Right lobe of liver (tissue), 6 donors: ENCODE measurements around the gene SLC22A13. TPM values are rescaled to one million over a fixed set of nuclear protein-coding genes. Genes with fewer than 3 reads are reported as not detected.

Source experiments
- ATAC-seq, 4 donors: fragments of 200-7000 bp; cut with Tn5 transposase; one replicate each; pipeline ENCODE4 v1.9.1; 2020; ENCODE audit warnings: mild to moderate bottlenecking in 4 of 4, moderate library complexity in 4 of 4
- DNase-seq, 3 donors: peaks; one replicate each; pipeline ENCODE4 v3.0.0-alpha.2; 2020
- H3K27ac ChIP-seq, 3 donors: fragments of 200-600 bp; one replicate each; pipeline ENCODE4 v1.8.0; 2022
- H3K27me3 ChIP-seq, 2 donors: fragments of 200-600 bp; one replicate each; pipeline ENCODE4 v1.8.0; 2022
- H3K36me3 ChIP-seq, 4 donors: fragments of 200-600 bp; sonication (generic) in 1 of 4; one replicate each; pipeline versions ENCODE4 v1.5.1 to v1.8.0; 2017 to 2022; ENCODE audit warnings: control low read depth in 1 of 4
- H3K4me1 ChIP-seq, 4 donors: fragments of 200-600 bp; sonication (generic) in 1 of 4; one replicate each; pipeline versions ENCODE4 v1.5.1 to v1.8.0; 2017 to 2022; ENCODE audit warnings: control low read depth in 1 of 4
- H3K4me3 ChIP-seq, 3 donors: fragments of 200-600 bp; one replicate each; pipeline ENCODE4 v1.8.0; 2022
- H3K9me3 ChIP-seq, 4 donors: fragments of 200-600 bp; sonication (generic) in 1 of 4; one replicate each; pipeline versions ENCODE4 v1.5.1 to v1.8.0; 2017 to 2022; ENCODE audit warnings: control low read depth in 1 of 4
- CTCF ChIP-seq, 4 donors: fragments of 200-600 bp in 3 of 4; fragments of 450-650 bp in 1 of 4; IDR thresholded peaks; one replicate each; pipeline versions ENCODE4 v1.5.1 to v1.8.0; 2016 to 2022; ENCODE audit warnings: antibody characterized with exemption in 4 of 4, mild to moderate bottlenecking in 2 of 4
- POLR2A ChIP-seq: fragments of 450-650 bp; IDR thresholded peaks from one replicate; pipeline ENCODE4 v1.6.1; 2017; ENCODE audit warnings: antibody characterized with exemption, mild to moderate bottlenecking
- WGBS: methylation state at CpG from one replicate; pipeline ENCODE4 v1.1.6; 2018; ENCODE audit warnings: low coverage, low lambda C conversion rate; ENCODE audit not compliant: insufficient coverage; ENCODE audit errors: missing lambda C conversion rate; 5-methylcytosine and 5-hydroxymethylcytosine counted together
- intact Hi-C, 2 donors: fragments of 100-400 bp; cut with DNase I; formaldehyde crosslinking; loops; one replicate each; pipeline versions ENCODE4 v1.11.2 to v1.14.1; 2022
- total RNA-seq, 6 experiments: library from RNA; depleted of rRNA in 2 of 6; stranded (reverse); fragments of >200 nt in 2 of 6; fragmentation: NEBNext Ultra II Directional in 3 of 6; extraction: Animal tissue kit (Norgen Biotek cat#: 25700) in 3 of 6; gene quantifications; one replicate each; pipeline versions ENCODE4 v1.1.0 to v1.2.4, GENCODE V29; 2016 to 2023
- donor health status: DM: no; HTN: yes; CAD: no.
- donor health status: DM: no; HTN: no; CAD: no.
- donor health status: DM: no; HTN: no; CAD: no.
- donor health status: DM: no; HTN: yes; CAD: no.
- donor health status: DM: no; HTN: yes; CAD: no.

Gene SLC22A13
- total RNA-seq, 6 experiments from 2014 or later: 0.16 to 0.35 (median 0.22) TPM; not detected in 3

GRCh38 chr3:38308456-38308855 is 42.8 kb downstream of the SLC22A13 start:
- no peak overlapping the region for H3K27ac ChIP-seq
- TF ChIP-seq CTCF (IDR thresholded peaks at IDR 0.05): no peak
- no peak for TF ChIP-seq POLR2A
- WGBS: 76% methylated on average over 4 of the region's 9 CpGs
- no peak for DNase-seq
- H3K9me3 ChIP-seq: no peaks in the 10 kb centered on the region
- H3K4me3 ChIP-seq: no peak overlapping the region
- intact Hi-C loops: no loop called here
- no peaks in the 10 kb centered on the region for H3K4me1 ChIP-seq
- no peaks in the 10 kb centered on the region for H3K36me3 ChIP-seq
- no peak for ATAC-seq
- no peaks in the 10 kb centered on the region for H3K27me3 ChIP-seq

DNA sequence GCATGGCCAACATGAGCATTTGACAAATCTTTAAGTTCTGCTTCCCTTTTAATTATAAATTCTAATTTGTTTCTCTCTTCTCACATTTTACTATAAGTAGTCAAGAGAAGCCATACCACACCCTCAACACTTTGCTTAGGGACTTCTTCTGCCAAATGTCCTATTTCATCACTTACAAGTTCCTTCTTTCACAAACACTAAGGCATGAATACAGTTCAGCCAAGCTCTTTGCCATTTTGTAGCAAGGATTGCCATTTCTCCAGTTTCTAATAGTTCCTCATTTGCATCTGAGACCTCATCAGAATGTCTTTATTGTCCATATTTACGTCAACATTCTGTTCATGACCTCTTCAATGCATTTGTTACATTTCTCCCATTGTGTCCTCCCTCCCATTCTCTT is 45.9 kb downstream of the SLC22A13 start:
- WGBS: 76% methylated on average over 1 of the region's 1 CpG
- Histone ChIP-seq H3K36me3 (no peaks in the 10 kb centered on the region), H3K4me3 (no peak overlapping the region), H3K27me3 (no peaks in the 10 kb centered on the region), H3K9me3 (no peaks in the 10 kb centered on the region), H3K27ac (no peak overlapping the region), H3K4me1 (no peaks in the 10 kb centered on the region)
- TF ChIP-seq POLR2A (no peak), CTCF (IDR thresholded peaks at IDR 0.05) (no peak)
- intact Hi-C loops: no loop called here
- DNase-seq: no peak
- peak in 1 of 4 donors; percentile 23 for ATAC-seq

DNA sequence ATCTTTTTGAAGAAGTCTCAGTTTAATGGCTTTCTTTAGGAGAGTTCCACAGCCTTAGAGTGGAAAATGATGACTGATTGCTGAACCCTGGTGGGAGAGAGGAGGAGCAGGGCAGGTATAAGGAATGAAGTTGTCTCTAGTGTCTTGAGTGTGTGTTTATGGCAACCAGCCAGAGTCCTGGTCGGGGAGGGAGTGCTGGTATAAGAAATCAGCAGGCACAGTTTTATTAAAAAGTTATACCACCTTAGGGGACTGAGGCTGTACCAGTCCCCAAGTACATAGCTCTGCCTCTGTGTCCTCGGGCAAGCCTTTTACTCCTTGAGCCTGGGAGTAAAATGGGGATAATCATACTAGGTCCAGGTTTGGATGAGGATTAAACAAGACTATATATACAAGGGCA is 46.3 kb downstream of the SLC22A13 start:
- 69% methylated on average over 2 of the region's 2 CpGs for WGBS
- Histone ChIP-seq H3K4me3 (no peak overlapping the region), H3K9me3 (no peaks in the 10 kb centered on the region), H3K4me1 (no peaks in the 10 kb centered on the region), H3K27ac (no peak overlapping the region), H3K27me3 (no peaks in the 10 kb centered on the region), H3K36me3 (no peaks in the 10 kb centered on the region)
- ATAC-seq: no peak
- intact Hi-C loops: no loop called here
- no peak for DNase-seq
- TF ChIP-seq POLR2A: no peak
- no peak for TF ChIP-seq CTCF (IDR thresholded peaks at IDR 0.05)

DNA sequence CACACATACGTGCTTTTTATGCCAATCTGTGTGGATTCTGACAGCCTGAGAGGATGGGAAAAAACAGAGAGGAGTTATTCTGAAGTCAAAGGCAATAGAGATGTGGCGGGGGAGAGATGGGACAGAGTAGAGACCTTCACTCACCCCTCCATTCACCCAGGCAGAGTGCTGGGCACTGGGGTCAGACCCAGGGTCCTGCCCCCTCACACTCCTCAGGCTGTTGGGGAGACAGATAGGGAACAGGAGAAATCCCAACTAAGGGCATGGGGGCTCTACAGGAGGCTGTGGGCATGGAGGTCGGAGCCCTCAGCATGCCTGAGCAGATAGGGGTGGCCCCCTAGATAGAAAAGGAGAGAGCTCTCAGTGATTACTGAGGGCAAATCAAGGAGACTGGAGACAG is 46.7 kb downstream of the SLC22A13 start:
- intact Hi-C loops: no loop called here
- ATAC-seq (no peak), DNase-seq (no peak)
- no peak for TF ChIP-seq CTCF (IDR thresholded peaks at IDR 0.05)
- no peak for TF ChIP-seq POLR2A
- Histone ChIP-seq H3K27me3 (no peaks in the 10 kb centered on the region), H3K4me1 (no peaks in the 10 kb centered on the region), H3K4me3 (no peak overlapping the region), H3K27ac (no peak overlapping the region), H3K36me3 (no peaks in the 10 kb centered on the region), H3K9me3 (no peaks in the 10 kb centered on the region)
- 78% methylated on average over 3 of the region's 3 CpGs for WGBS

- DNase-seq (no peak), ATAC-seq (no peak)
- no peak overlapping the region for H3K4me3 ChIP-seq
- no peaks in the 10 kb centered on the region for H3K27me3 ChIP-seq
- WGBS: 100% methylated on average over 1 of the region's 5 CpGs
- no peak for TF ChIP-seq CTCF (IDR thresholded peaks at IDR 0.05)
- TF ChIP-seq POLR2A: no peak
- intact Hi-C loops: no loop called here
- no peaks in the 10 kb centered on the region for H3K36me3 ChIP-seq
- H3K4me1 ChIP-seq: no peaks in the 10 kb centered on the region
- no peaks in the 10 kb centered on the region for H3K9me3 ChIP-seq
- no peak overlapping the region for H3K27ac ChIP-seq
Observed at GRCh38 chr3:38313263-38313662, 47.7 kb downstream of the SLC22A13 start.
